Osteoblast (primary cell): ENCODE results near the gene B4GALNT1. TPM values are rescaled to one million over a fixed set of nuclear protein-coding genes. Genes with fewer than 3 reads are reported as not detected.

ENCODE experiments used
- DNase-seq: peaks from one replicate; pipeline ENCODE4 v3.0.0; 2011; ENCODE audit warnings: low spot score, mixed read lengths; ENCODE audit not compliant: insufficient read length; ENCODE audit errors: missing footprints
- H2AFZ ChIP-seq: 2 replicates; pipeline ENCODE4 v1.6.0; 2011; ENCODE audit warnings: mild to moderate bottlenecking, low read length
- H3K27ac ChIP-seq: 2 replicates; pipeline ENCODE4 v1.5.1; 2011; ENCODE audit warnings: mild to moderate bottlenecking, low read depth, low read length, moderate library complexity
- H3K27me3 ChIP-seq: 2 replicates; pipeline ENCODE4 v1.6.0; 2012; ENCODE audit warnings: mild to moderate bottlenecking, control low read depth, inconsistent platforms, low read length, moderate library complexity; ENCODE audit not compliant: insufficient read depth
- H3K36me3 ChIP-seq: 2 replicates; pipeline ENCODE4 v1.5.1; 2011; ENCODE audit warnings: mild to moderate bottlenecking, low read length, control low read depth, moderate library complexity; ENCODE audit not compliant: insufficient read depth
- H3K4me1 ChIP-seq: 2 replicates; pipeline ENCODE4 v1.5.1; 2011; ENCODE audit warnings: mild to moderate bottlenecking, low read length, control low read depth, moderate library complexity; ENCODE audit not compliant: insufficient read depth
- H3K4me2 ChIP-seq: 2 replicates; pipeline ENCODE4 v1.6.0; 2011; ENCODE audit warnings: mild to moderate bottlenecking, low read length; ENCODE audit not compliant: insufficient read depth
- H3K4me3 ChIP-seq: fragments of 200-600 bp; sonication (generic); 3 replicates; pipeline ENCODE4 v1.5.1; 2012; ENCODE audit warnings: mild to moderate bottlenecking, low read length, inconsistent platforms; ENCODE audit not compliant: insufficient read depth
- H3K79me2 ChIP-seq: 2 replicates; pipeline ENCODE4 v1.6.0; 2012; ENCODE audit warnings: mild to moderate bottlenecking, low read length, control low read depth, inconsistent platforms; ENCODE audit not compliant: insufficient read depth
- H3K9me3 ChIP-seq: 2 replicates; pipeline ENCODE4 v1.5.1; 2011; ENCODE audit warnings: low read depth, low read length, control low read depth
- H4K20me1 ChIP-seq: 2 replicates; pipeline ENCODE4 v1.6.0; 2012; ENCODE audit warnings: mild to moderate bottlenecking, low read length, control low read depth; ENCODE audit not compliant: insufficient read depth
- CTCF ChIP-seq: IDR thresholded peaks from 2 replicates; pipeline ENCODE4 v1.5.1; 2011; ENCODE audit warnings: mild to moderate bottlenecking, low read depth, low read length, moderate library complexity; ENCODE audit errors: extremely low read depth
- total RNA-seq: library from RNA; depleted of rRNA; stranded (reverse); fragments of >200 nt; gene quantifications from 2 replicates; pipeline ENCODE4 v1.2.3, GENCODE V29; 2012

B4GALNT1 gene
- total RNA-seq, 1 donor = 1.1 TPM

DNA sequence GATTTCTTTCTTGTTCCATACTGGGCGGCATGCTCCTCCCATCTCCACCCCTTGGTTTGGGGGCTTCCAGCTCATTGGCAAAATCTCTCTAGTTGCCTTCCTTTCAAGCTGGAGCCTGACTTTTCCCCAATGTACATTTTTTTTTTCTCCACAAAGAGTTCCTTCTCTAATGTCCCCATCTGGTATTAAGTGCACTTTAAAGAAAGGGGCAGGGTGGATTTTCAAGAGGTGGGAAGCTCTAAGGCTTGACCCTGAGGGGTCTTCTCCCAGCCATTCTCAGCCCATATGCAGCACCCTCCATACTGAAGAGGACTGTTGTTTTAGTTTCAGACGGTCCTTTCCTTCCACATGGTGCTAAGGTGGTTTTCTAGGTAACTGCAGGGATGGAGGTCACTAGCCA lies 47.8 kb downstream of the B4GALNT1 start:
- no peak overlapping the region for H3K4me2 ChIP-seq
- no peaks in the 10 kb centered on the region for H3K9me3 ChIP-seq
- H3K36me3 ChIP-seq = no peaks in the 10 kb centered on the region
- peaks cover 35% of the 10 kb centered on the region for H3K27me3 ChIP-seq
- no peak overlapping the region for H3K4me3 ChIP-seq
- no peaks in the 10 kb centered on the region for H3K79me2 ChIP-seq
- no peak for DNase-seq
- no peak overlapping the region for H3K27ac ChIP-seq
- H3K4me1 ChIP-seq = no peaks in the 10 kb centered on the region
- TF ChIP-seq CTCF = no peak
- H4K20me1 ChIP-seq = no peaks in the 10 kb centered on the region
- H2AFZ ChIP-seq = no peak overlapping the region

DNA sequence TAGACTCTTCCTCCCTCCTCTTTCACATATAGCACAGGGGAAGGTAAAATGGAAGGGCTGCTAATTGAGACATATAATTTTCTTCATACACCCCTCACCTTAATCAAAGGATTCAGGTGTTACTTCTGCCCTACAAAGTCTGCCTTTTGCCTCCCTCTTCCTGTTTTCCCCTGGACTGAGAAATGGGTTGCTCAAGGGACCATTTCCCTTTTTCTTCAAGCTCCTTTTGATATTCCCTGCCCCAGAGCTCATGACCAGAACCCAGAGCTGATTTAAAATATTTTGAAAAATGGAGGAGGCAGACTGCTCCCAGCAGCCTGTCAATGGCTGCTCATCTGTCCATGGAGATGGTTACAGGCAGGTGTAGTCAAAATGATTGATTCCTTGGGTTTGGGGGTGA lies 48.3 kb downstream of the B4GALNT1 start:
- Histone ChIP-seq H3K27me3 (peaks cover 35% of the 10 kb centered on the region), H3K4me3 (no peak overlapping the region), H3K4me1 (no peaks in the 10 kb centered on the region), H3K79me2 (no peaks in the 10 kb centered on the region), H4K20me1 (no peaks in the 10 kb centered on the region), H3K9me3 (no peaks in the 10 kb centered on the region), H3K27ac (no peak overlapping the region), H3K4me2 (no peak overlapping the region), H3K36me3 (no peaks in the 10 kb centered on the region), H2AFZ (no peak overlapping the region)
- DNase-seq = no peak
- TF ChIP-seq CTCF = no peak

GRCh38 chr12:57584050-57584449 lies 49.0 kb downstream of the B4GALNT1 start:
- no peaks in the 10 kb centered on the region for H3K9me3 ChIP-seq
- no peak for DNase-seq
- peaks cover 35% of the 10 kb centered on the region for H3K27me3 ChIP-seq
- H3K36me3 ChIP-seq = no peaks in the 10 kb centered on the region
- no peaks in the 10 kb centered on the region for H3K4me1 ChIP-seq
- H4K20me1 ChIP-seq = no peaks in the 10 kb centered on the region
- H3K27ac ChIP-seq = no peak overlapping the region
- no peak overlapping the region for H3K4me2 ChIP-seq
- no peaks in the 10 kb centered on the region for H3K79me2 ChIP-seq
- no peak for TF ChIP-seq CTCF
- H3K4me3 ChIP-seq = no peak overlapping the region
- no peak overlapping the region for H2AFZ ChIP-seq

GRCh38 chr12:57583008-57583831 lies 49.8 kb downstream of the B4GALNT1 start:
- Histone ChIP-seq H3K79me2 (no peaks in the 10 kb centered on the region), H3K4me2 (no peak overlapping the region), H3K36me3 (no peaks in the 10 kb centered on the region), H3K4me3 (no peak overlapping the region), H3K4me1 (no peaks in the 10 kb centered on the region), H3K27ac (no peak overlapping the region), H2AFZ (no peak overlapping the region), H4K20me1 (no peaks in the 10 kb centered on the region), H3K27me3 (peaks cover 31% of the 10 kb centered on the region), H3K9me3 (no peaks in the 10 kb centered on the region)
- TF ChIP-seq CTCF = peak; percentile 97
- DNase-seq = peak; percentile 95
